Subcutaneous adipose tissue (tissue), 4 donors: ENCODE data around the gene DRICH1. TPM values are rescaled to one million over a fixed set of nuclear protein-coding genes. Genes with fewer than 3 reads are reported as not detected.

Experiments
- CTCF ChIP-seq: fragments of 450-650 bp; IDR thresholded peaks from one replicate; pipeline ENCODE4 v1.5.1; 2016; ENCODE audit warnings: low read depth, mild to moderate bottlenecking, control low read depth, antibody characterized with exemption, moderate library complexity
- total RNA-seq, 4 donors: library from RNA; depleted of rRNA; stranded (reverse); fragments of >200 nt; gene quantifications; one replicate each; pipeline ENCODE4 v1.1.0, GENCODE V29; 2016

DRICH1 gene
- total RNA-seq, 4 donors from 2014 or later: 0.44 to 1.5 (median 0.57) TPM; not detected in 1

- no peak for TF ChIP-seq CTCF
Observed at GRCh38 chr22:23649071-23649501, 17.0 kb upstream of the DRICH1 start.

- no peak for TF ChIP-seq CTCF
Observed at GRCh38 chr22:23639661-23640060, 7.5 kb upstream of the DRICH1 start.

GRCh38 chr22:23638611-23639010 lies 6.5 kb upstream of the DRICH1 start:
- TF ChIP-seq CTCF: no peak

GRCh38 chr22:23626286-23626975 lies 5.7 kb downstream of the DRICH1 start:
- no peak for TF ChIP-seq CTCF

GRCh38 chr22:23622634-23623033 lies 9.5 kb downstream of the DRICH1 start:
- no peak for TF ChIP-seq CTCF

- no peak for TF ChIP-seq CTCF
Observed at GRCh38 chr22:23621082-23621780, 10.9 kb downstream of the DRICH1 start.

- no peak for TF ChIP-seq CTCF
Observed at GRCh38 chr22:23613193-23613972, 18.7 kb downstream of the DRICH1 start.
